SK-N-SH treated with all-trans-retinoic acid at 6 μM for 48 hours (cell line): Measurements from ENCODE around the gene MGMT.

Experiments used
- ATAC-seq: fragments of 200-7000 bp; cut with Tn5 transposase; 3 replicates; pipeline ENCODE4 v1.9.1; 2020; ENCODE audit warnings: mild to moderate bottlenecking, moderate library complexity
- ARNTL ChIP-seq: fragments of 450-650 bp; formaldehyde crosslinking; IDR thresholded peaks from 2 replicates; pipeline ENCODE4 v1.5.0; 2020; ENCODE audit warnings: low read depth, mild to moderate bottlenecking, moderate library complexity, borderline replicate concordance
- BACH2 ChIP-seq: fragments of 250-450 bp; sonication (Bioruptor Pico); IDR thresholded peaks from 2 replicates; pipeline ENCODE4 v1.9.0; 2021; ENCODE audit warnings: mild to moderate bottlenecking, borderline replicate concordance
- CREB5 ChIP-seq: fragments of 250-450 bp; sonication (Bioruptor Pico); IDR thresholded peaks from 2 replicates; pipeline ENCODE4 v1.5.1; 2020; ENCODE audit warnings: low read depth, mild to moderate bottlenecking, moderate library complexity
- CSDC2 ChIP-seq: fragments of 250-450 bp; sonication (Bioruptor Pico); IDR thresholded peaks from 2 replicates; pipeline ENCODE4 v1.5.0; 2020; ENCODE audit warnings: mild to moderate bottlenecking, moderate library complexity
- CSRNP3 ChIP-seq: fragments of 250-450 bp; sonication (Bioruptor Pico); IDR thresholded peaks from 2 replicates; pipeline ENCODE4 v1.5.1; 2021; ENCODE audit warnings: mild to moderate bottlenecking, moderate library complexity
- ESRRG ChIP-seq: fragments of 250-450 bp; sonication (Bioruptor Pico); IDR thresholded peaks from 2 replicates; pipeline ENCODE4 v1.6.1; 2021; ENCODE audit warnings: mild to moderate bottlenecking
- GLIS3 ChIP-seq: fragments of 250-450 bp; sonication (Bioruptor Pico); IDR thresholded peaks from 2 replicates; pipeline ENCODE4 v1.5.0; 2020; ENCODE audit warnings: mild to moderate bottlenecking, moderate library complexity
- OSR1 ChIP-seq: fragments of 250-450 bp; sonication (Bioruptor Pico); IDR thresholded peaks from 2 replicates; pipeline ENCODE4 v1.8.0; 2022; ENCODE audit warnings: moderate library complexity, mild to moderate bottlenecking, inconsistent platforms
- PPARA ChIP-seq: fragments of 250-450 bp; sonication (Bioruptor Pico); IDR thresholded peaks from 2 replicates; pipeline ENCODE4 v1.5.0; 2020; ENCODE audit warnings: mild to moderate bottlenecking, borderline replicate concordance
- RARB ChIP-seq: fragments of 250-450 bp; sonication (Bioruptor Pico); IDR thresholded peaks from 2 replicates; pipeline ENCODE4 v1.8.0; 2021; ENCODE audit warnings: mild to moderate bottlenecking, moderate library complexity
- SNAI2 ChIP-seq: fragments of 250-450 bp; sonication (Bioruptor Pico); IDR thresholded peaks from 2 replicates; pipeline ENCODE4 v1.5.0; 2020; ENCODE audit warnings: mild to moderate bottlenecking, moderate library complexity
- TCF4 ChIP-seq: fragments of 250-450 bp; sonication (Bioruptor Pico); IDR thresholded peaks from 2 replicates; pipeline ENCODE4 v1.8.0; 2021; ENCODE audit warnings: mild to moderate bottlenecking, moderate library complexity, borderline replicate concordance
- TOX ChIP-seq: fragments of 250-450 bp; sonication (Bioruptor Pico); IDR thresholded peaks from 2 replicates; pipeline ENCODE4 v1.8.0; 2021; ENCODE audit warnings: mild to moderate bottlenecking, moderate library complexity, borderline replicate concordance
- TSHZ2 ChIP-seq: fragments of 250-450 bp; sonication (Bioruptor Pico); IDR thresholded peaks from 2 replicates; pipeline ENCODE4 v1.5.0; 2020; ENCODE audit warnings: mild to moderate bottlenecking, moderate library complexity
- ZC3H10 ChIP-seq: fragments of 250-450 bp; sonication (Bioruptor Pico); IDR thresholded peaks from 2 replicates; pipeline ENCODE4 v1.5.1; 2021; ENCODE audit warnings: mild to moderate bottlenecking, moderate library complexity
- ZFP3 ChIP-seq: fragments of 250-450 bp; sonication (Bioruptor Pico); IDR thresholded peaks from 2 replicates; pipeline ENCODE4 v1.5.0; 2020; ENCODE audit warnings: mild to moderate bottlenecking, moderate library complexity
- ZFP30 ChIP-seq: fragments of 450-650 bp; formaldehyde crosslinking; IDR thresholded peaks from 2 replicates; pipeline ENCODE4 v1.5.0; 2022; ENCODE audit warnings: mild to moderate bottlenecking, moderate library complexity
- ZNF565 ChIP-seq: fragments of 450-650 bp; formaldehyde crosslinking; conservative IDR thresholded peaks from 2 replicates; pipeline ENCODE4 v1.5.0; 2020; ENCODE audit warnings: low read depth, mild to moderate bottlenecking, moderate library complexity
- ZNF70 ChIP-seq: fragments of 450-650 bp; formaldehyde crosslinking; IDR thresholded peaks from 2 replicates; pipeline ENCODE4 v1.5.0; 2020; ENCODE audit warnings: mild to moderate bottlenecking, moderate library complexity
- ZNF8 ChIP-seq: fragments of 450-650 bp; formaldehyde crosslinking; IDR thresholded peaks from 2 replicates; pipeline ENCODE4 v1.5.0; 2020; ENCODE audit warnings: mild to moderate bottlenecking, moderate library complexity
- TF ChIP-seq, protein P1 (sequence below): fragments of 250-450 bp; sonication (Bioruptor Pico); IDR thresholded peaks from 2 replicates; pipeline ENCODE4 v1.8.0; 2021; ENCODE audit warnings: low read depth, mild to moderate bottlenecking, moderate library complexity, borderline replicate concordance

MGMT gene

GRCh38 chr10:129799942-129800341, 332.9 kb downstream of the MGMT start:
- ATAC-seq: no peak
- no peak for TF ChIP-seq TCF4
- no peak for TF ChIP-seq ZC3H10
- no peak for TF ChIP-seq TOX (CRISPR knock-in tag)
- TF ChIP-seq ARNTL (CRISPR knock-in tag): no peak
- no peak for TF ChIP-seq GLIS3 (CRISPR knock-in tag)
- no peak for TF ChIP-seq ZNF8 (CRISPR knock-in tag)
- TF ChIP-seq, protein P1, sequence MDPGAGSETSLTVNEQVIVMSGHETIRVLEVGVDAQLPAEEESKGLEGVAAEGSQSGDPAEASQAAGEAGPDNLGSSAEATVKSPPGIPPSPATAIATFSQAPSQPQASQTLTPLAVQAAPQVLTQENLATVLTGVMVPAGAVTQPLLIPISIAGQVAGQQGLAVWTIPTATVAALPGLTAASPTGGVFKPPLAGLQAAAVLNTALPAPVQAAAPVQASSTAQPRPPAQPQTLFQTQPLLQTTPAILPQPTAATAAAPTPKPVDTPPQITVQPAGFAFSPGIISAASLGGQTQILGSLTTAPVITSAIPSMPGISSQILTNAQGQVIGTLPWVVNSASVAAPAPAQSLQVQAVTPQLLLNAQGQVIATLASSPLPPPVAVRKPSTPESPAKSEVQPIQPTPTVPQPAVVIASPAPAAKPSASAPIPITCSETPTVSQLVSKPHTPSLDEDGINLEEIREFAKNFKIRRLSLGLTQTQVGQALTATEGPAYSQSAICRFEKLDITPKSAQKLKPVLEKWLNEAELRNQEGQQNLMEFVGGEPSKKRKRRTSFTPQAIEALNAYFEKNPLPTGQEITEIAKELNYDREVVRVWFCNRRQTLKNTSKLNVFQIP: no peak
- no peak for TF ChIP-seq BACH2
- TF ChIP-seq ZFP3: no peak
- no peak for TF ChIP-seq CSRNP3 (CRISPR knock-in tag)
- no peak for TF ChIP-seq ZNF565 (CRISPR knock-in tag)
- no peak for TF ChIP-seq ZFP30 (CRISPR knock-in tag)
- no peak for TF ChIP-seq ZNF70 (CRISPR knock-in tag)
- TF ChIP-seq RARB (CRISPR knock-in tag): no peak
- TF ChIP-seq CREB5 (CRISPR knock-in tag): no peak
- TF ChIP-seq TSHZ2 (CRISPR knock-in tag): no peak

DNA sequence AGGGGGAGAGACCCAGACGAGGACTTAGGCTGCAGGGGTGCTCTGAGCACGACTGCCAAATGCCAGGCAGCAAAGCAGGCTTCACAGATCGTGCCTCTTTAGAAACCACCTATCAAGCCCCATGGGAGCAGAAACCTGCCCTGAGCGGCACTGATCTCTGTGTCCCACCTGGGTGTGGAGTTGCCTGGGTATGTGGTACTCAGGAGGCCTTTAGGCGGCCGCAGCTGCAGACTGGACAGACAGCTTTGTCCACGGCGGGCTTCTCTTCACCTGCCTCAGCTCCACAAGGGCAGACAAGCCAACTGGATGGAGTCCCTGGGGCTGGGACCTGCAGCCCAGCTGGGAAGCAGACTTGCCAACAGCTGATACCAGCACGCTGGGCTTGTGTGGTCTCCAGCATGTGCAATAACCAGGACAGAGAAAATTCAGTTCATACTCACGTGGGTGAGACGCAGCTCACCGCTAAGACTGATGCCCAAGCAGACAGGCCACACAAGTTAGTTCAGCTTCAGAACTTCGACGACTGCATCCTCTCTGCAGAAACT, 333.8 kb downstream of the MGMT start:
- no peak for ATAC-seq
- no peak for TF ChIP-seq CREB5 (CRISPR knock-in tag)
- no peak for TF ChIP-seq TCF4
- TF ChIP-seq ARNTL (CRISPR knock-in tag): no peak
- TF ChIP-seq ZC3H10: no peak
- TF ChIP-seq ESRRG (CRISPR knock-in tag): no peak
- no peak for TF ChIP-seq ZNF70 (CRISPR knock-in tag)
- TF ChIP-seq OSR1 (CRISPR knock-in tag): no peak
- no peak for TF ChIP-seq SNAI2 (CRISPR knock-in tag)
- no peak for TF ChIP-seq ZFP30 (CRISPR knock-in tag)
- TF ChIP-seq ZNF565 (CRISPR knock-in tag): no peak
- TF ChIP-seq ZNF8 (CRISPR knock-in tag): no peak
- TF ChIP-seq GLIS3 (CRISPR knock-in tag): no peak
- no peak for TF ChIP-seq TOX (CRISPR knock-in tag)
- no peak for TF ChIP-seq CSRNP3 (CRISPR knock-in tag)
- no peak for TF ChIP-seq PPARA
- TF ChIP-seq TSHZ2 (CRISPR knock-in tag): no peak
- TF ChIP-seq, protein P1: no peak
- no peak for TF ChIP-seq CSDC2 (CRISPR knock-in tag)
- no peak for TF ChIP-seq BACH2
